Activated CD4-positive, alpha-beta T cell treated with anti-CD3 and anti-CD28 coated beads, Interleukin-2, amount 50 U/mL, for 24 hours (primary cell): ENCODE data around the gene SLC30A9.

ENCODE experiments used
- DNase-seq, 2 donors: peaks; one replicate each; pipeline ENCODE4 v3.0.0-alpha.2; 2020; ENCODE audit warnings: low read depth in 1 of 2, low spot score in 1 of 2

The SLC30A9 gene

DNA sequence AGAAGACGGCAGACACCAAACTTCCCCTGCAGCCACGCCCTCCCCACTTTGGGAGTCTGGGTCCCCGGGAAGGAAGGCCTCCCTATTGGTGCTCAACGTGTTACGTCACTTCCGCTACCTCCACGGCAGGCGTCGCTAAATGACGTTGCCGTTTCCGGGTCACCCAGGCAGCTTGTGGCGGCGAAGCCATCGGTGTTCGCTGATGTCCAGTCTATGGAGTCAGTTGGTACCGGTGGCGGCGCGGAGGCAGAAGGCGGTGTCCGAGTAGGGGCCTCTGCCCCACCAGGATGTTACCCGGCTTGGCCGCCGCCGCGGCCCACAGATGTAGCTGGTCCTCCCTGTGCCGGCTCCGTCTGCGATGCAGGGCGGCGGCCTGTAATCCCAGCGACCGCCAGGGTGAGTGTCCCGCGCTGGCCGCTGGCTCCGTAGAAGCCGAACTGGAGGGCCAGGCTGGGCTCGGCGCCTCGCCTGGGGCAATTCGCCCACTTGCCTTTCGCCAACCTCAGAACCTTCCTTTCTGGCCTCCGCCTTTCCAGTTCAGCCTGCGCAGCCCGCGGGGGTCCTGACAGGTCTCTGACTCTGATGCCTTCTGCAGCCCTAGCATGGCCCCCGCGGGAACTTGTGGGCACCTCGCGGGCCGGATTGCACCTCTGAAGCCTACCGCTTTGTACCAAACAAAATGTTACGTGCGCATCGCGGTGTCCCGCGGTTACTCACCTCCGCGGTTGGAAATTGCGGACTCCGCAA is at the start of gene SLC30A9:
Gene SLC30A9 (plus strand): TSS at position 166 of the 747 bp plus-strand sequence. CDS start 122 bp downstream, at position 288.
- peak; percentile 81 to 93 for DNase-seq

DNA sequence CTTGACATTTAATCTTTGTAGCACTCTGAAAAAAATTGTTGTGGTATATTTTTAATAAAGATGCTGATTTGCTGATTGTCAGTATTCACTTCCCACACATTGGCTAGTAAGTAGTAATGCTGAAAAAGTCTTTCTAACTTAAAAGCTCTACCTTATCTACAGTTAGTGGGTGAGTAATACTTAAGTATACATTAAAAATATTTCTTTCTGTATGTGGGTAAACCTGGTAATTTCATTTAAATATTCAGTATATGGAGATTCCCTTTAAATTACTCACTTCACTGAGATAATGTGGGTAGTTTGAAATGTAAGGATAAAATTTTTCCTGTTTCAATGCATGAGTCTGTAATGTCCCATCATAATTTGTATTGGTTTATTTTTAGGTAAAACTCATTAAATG is 49.5 kb upstream of the SLC30A9 start:
- no peak for DNase-seq

DNA sequence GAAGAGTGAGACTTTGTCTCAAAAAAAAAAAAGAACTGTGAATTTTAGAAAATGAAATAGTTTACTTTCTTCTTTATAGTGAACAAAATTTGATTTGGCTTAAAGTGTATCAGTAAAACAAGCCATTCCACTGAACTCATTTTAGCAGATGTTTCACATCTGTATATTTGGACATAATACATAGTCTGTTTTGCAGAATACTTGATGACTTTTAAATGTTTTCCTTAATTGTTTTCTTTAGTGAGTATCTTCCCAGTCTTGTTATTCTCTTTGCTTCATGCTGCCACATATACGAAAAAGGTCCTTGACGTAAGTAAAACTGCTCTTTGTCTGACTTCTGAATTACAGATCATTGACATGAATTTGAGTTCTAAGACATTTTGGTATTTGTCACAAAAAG is 46.8 kb upstream of the SLC30A9 start:
- no peak for DNase-seq

DNA sequence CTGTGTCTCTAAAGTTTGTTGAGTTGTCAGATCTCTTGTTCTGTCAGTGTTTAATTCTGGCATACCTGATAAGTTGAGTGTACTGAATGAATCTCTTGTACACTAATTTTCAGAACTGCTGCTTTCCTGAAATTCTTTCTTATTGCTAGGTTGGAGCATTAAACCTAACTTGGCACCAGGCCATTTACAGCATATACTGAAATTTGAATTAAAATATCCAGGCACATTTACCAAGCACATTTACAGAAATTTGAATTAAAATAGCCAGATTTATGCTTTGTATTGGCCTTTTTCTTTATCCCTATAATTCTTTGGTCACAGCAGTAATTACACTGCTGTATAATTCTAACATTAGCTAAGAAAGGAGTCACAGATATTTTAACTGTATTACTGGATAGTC is 46.2 kb upstream of the SLC30A9 start:
- DNase-seq, result no peak

DNA sequence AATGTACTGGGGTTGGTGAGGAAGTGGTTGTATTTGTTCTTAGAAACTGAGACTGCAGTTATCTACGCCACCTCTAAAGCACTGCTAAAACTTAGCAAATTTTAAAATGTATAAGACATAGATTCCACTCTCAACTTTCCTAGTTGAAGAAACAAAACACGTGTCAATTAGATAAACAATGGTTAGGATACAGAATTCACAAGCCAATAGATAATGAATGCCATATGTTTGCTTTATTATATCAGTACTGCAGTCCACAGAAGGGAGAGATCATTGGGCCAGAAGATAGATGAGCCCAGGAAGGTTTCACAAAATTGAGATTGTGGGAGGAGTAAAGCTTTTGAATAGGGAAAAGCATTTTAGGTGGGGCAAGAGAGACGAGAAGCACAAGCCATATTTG is 40.8 kb upstream of the SLC30A9 start:
- DNase-seq, result no peak

DNA sequence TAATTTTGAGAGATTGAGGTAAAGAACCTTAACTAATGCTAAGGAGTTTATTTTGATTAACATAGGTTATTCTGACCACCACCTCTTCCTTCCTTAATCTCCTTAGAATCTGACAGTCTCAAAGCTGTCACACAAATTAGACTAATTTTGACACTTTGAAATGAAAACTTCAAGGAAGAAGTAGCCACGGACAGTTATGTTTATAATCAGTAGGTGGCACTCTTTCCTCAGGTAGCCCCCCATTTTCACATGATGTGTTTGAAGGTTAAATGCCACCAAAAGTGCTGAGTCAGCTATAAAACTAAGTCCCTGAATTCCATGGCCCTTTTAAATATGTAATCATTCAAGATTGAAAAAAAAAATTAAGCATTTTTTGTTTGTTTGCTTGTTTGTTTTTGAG is 32.7 kb upstream of the SLC30A9 start:
- no peak for DNase-seq

DNA sequence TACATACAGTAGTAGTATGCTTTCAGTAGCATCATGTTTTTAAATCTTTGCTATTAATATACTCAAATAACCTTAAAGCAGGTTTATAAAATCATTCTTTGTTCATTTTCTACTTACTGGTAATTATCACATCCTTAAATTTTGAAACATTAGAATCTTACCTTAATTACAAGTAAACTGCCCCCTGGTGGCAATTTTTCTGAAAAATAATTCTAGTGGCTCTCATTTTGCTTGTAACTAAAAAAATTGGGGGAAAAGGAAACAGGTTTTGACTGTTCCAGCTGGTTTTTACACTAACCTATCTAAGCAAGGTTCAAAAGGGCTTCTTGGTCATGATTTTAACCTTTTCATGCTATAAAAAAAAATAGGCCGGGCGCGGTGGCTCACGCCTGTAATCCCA is 27.2 kb upstream of the SLC30A9 start:
- DNase-seq, result no peak

DNA sequence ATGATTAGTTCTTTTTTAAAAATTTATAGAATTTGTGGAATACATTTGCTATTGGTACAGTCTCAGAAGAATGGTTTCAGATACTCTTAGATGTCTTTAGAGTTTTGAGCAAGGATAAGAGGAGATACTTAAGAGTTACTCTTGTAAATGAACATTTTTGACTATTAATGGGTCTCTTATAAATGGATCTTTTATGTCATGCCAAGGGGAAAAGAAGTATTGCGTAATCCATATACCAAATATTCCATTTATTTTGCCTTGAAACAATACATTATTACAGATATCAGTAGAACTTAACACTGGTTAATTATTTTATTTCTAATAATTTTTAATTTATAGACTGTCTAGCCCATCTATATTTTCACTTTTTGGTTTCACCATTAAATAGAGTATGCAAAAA is 25.9 kb upstream of the SLC30A9 start:
- DNase-seq, result no peak

DNA sequence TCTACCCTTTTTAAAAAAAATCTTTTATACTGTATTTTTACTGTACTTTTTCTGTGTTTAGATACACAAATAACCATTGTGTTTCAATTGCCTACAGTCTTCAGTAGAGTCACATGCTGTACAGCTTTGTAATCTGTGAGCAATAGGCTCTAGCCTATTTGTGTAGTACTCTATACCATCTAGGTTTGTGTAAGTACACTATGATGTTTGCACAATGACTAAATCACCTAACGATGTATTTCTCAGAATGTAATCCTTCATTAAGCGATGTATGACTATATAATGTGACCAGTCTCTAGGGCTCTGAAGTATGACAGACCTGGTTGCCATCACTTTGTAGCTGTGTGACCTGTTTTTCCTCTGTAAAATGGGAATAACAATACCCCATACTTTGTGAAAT is 22.9 kb upstream of the SLC30A9 start:
- DNase-seq, result no peak

DNA sequence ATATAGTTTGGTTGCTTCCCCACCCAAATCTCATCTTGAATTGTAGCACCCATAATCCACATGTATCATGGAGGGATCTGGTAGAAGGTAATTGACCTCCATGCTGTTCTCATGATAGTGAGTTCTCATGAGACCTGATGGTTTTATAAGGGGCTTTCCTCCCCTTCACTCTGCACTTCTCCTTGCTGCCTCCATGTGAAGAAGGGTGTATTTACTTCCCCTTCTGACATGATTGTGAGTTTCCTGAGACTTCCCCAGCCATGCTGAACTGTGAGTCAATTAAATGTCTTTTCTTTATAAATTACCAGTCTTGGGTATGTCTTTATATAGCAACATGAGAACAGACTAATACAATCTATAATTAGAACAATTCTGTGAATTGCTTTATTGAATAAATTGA is 20.7 kb upstream of the SLC30A9 start:
- DNase-seq, result no peak

DNA sequence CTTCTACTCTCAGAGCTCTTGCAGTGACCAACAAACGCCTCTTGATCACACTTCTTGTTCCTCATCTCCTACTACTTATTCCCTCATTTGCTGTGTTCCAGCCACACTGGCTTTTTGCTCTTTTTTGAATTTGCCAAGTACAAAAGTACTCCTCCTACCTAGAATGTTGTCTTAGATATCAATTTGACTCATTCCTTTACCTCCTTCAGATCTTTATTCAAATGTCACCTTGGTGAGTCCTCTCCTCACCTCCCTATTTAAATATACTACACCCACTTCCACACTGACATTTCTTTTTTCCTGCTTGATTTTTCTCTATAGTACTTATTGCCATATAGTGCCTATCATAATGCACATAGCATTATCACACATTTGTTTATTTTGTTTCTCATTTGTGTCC is 15.0 kb upstream of the SLC30A9 start:
- no peak for DNase-seq

DNA sequence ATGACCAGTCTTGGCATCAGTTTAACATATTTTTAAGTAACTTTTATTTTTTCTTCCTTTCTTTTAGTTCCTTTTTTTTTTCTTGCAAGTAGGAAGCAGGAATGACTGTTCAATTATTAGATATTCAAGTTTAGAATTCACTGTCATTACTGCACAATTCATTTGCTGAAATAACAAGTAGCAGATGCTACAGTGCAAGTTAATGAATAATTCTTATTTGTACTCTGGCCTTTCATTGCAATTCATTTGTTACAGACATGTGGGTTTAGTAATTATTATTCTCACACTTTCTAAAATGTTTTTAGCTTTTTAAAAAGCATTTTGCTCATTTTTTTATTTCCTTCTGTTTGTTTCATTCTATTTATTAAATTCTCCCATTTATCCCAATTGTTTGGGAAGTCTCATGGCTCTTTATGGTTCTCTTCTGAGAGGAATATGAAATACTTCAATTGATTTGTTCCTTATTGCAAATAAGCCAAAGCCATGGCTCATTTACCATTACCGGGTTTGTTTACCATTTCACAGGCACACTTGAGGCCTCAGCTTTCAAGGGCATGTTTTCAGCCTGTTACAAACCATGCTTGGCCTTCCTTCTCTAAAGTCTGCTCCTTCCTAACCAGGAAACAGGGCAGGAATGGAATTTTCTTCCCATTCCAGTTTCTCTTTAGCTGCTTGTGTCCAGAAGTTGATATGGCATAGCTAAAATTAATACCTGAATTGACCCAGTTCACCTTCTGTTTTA is 13.4 kb upstream of the SLC30A9 start:
- DNase-seq, result no peak

DNA sequence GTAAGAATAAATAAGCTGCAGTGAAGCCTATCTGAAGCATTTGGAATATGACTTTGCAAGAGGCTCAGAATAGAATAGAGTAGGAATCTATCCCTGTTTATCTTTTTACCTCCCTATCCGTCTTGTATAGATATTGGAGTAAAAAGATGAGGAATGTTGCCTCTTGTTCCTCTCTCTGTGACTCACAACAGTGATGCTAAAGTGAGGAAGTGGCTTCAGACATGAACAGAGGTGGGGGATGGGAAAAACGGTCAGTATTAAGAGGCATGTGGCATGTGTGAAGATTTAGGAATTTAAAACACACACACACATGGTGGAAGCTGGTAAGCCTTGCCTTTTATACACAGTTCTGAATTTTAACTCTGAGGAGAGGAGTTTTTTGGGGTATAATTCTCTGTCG is 12.6 kb upstream of the SLC30A9 start:
- no peak for DNase-seq

DNA sequence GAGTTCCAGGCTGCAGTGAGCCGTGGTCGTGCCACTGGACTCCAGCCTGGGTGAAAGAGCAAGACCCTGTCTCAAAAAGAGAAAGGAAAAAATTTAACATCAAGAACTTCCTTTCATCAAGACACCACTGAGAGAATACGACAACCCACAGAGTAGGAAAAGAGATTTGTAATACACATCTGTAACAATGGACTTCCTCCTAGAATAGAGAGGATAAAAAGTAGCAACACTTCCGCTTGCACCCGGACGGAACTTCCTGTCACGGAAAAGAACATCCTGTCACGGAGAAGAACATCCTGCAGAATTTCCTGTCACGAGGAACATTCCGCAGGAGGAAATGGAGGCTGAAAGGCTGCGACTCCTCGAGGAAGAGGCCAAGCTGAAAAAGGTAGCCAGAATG is 8.9 kb upstream of the SLC30A9 start, which contains the start of gene DCAF4L1:
Gene DCAF4L1 (plus strand): TSS at position 301 of the 400 bp plus-strand sequence. CDS start 37 bp downstream, at position 338.
- no peak for DNase-seq

DNA sequence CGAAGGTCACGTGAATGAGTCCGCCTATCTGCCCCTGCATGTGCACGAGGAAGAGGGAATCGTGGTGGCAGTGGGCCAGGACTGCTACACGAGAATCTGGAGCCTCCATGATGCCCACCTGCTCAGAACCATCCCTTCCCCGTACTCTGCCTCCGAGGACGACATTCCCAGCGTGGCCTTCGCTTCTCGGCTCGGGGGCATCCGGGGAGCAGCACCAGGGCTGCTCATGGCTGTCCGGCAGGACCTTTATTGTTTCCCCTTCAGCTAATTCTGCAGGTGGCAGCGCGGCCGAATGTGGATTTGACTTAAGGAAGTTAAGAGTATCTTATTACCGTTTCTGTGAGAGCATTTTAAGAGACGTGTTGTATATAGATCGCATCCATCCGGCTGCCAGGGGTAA is 7.6 kb upstream of the SLC30A9 start:
- no peak for DNase-seq

DNA sequence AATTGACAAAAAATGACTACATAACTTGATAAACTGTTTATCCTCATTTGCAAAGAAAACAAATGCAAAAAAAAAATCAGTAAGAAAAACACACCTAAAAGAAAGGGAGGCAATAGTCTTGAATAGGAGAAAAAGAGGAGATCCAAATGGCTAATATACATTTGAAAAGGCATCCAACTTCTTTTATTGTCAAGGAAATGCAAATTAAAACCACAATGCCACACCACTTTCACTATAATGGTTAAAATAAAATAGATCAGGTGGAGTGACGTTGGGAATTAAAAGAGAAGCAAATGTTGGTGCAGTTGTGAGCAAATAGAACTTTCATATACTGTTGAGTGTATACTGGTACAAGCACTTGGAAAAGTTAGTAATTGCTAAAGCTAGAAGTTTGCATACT is 5.2 kb upstream of the SLC30A9 start:
- no peak for DNase-seq

DNA sequence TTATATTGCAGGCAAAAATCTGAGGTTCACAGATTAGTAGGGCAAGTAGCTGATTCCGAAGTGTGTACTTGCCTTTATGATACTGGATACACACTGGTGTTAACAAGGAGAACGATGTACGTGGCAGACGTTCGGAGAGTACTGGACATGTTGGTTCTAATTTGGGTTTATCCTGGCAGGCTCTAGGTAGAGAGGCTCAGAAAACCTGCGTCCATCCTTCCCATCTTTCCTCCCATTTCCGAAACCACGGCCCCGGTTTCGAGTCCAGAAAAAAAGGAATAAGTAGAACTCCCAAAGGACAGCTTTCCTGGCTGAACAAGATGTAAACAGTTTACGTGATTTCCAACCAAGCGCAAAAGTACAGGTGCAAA is 351 bp upstream of the SLC30A9 start:
- no peak for DNase-seq

DNA sequence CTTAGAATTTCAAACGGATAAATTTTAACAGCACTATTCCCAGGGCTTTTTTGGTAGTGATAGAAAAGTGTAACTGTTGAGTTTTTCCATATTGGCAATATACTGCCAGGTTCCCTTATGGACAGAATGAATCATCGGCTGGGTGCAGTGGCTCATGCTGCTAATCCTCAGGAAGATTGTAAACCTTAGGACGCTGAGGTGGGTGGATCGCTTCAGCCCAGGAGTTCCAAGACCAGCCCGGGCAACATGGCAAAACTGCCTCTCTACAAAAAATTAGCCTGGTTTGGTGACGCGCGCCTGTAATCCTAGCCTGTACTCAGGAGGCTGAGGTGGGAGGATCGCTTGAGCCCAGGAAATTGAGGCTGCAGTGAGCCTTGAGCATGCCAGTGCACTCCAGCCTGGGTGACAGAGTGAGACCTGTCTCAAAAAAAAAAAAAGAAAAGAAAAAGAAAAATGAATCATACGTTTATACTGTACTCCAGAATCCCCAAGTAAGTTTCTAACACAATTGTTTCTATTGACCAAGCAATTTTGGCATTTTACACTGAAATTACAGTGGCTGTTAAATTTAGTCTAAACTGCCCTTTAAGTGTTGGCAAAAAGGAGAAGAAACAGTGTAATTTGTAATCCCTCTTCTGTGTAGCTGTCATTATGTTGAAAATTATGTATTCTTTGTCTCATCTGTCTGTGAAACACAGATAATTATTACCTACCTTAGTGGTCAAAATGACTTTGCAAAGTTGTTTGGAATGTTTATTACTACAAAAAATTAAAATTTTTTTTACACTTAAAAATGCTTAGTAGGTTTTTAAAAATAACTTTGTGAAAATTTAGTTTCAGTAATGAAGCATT is 1.8 kb downstream of the SLC30A9 start:
- DNase-seq, result no peak

DNA sequence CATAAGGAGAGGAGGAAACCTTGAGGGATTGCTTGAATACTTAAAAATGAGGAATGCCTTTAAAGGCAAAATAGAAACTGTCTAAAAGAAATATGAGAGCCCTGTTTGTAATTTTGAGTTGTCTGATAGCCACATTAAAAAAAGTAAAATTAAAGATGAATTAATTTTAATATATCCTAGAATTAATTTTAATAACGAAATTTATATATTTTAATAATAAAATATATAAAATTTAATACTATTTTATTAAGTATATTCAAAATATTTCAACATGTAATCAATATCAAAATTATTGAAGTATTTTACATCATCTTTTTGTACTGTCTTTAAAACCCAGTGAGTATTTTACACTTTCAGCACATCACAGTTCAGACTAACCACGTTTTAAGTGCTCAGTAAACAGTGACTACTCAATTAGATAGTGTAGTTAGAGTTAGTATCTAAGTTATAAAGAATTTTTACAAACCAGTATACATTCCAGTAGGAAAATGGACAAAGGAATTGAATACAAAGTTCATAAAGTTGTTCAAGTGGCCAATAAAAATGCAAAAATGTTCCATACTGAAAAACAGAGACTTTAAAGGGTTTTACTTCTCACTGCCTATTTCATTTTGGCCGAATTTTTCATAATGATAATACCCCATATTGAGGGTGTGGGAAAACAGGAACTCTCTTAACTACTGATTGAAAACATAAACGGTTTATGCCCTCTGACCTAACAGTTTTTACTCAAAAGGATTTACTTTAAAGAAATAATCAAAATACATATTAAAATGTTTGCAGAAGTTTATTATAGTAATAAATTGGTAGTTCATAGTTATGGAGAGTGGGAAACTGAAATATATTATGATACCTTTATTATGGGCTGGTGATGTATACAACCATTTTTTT is 2.9 kb downstream of the SLC30A9 start:
- DNase-seq, result no peak

DNA sequence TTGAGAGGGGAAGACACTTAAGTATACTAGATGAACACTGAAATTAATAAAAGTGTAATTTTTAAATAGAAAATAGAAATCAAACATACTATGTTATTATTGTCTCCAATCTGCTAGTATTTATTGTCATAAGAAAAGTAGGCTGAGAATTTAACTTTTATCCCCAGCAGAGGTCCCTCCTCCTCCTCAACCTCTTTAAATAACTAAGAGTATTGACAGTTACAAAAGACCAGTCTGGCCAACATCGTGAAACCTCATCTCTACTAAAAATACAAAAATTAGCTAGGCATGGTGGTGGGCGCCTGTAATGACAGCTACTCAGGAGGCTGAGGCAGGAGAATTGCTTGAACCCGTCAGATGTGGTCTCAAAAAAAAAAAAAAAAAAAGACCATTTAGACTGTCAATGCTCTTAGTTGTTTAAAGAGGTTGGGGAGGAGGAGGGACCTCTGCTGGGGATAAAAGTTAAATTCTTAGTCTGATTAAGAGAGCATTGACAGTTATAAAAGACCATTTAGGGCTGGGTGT is 4.2 kb downstream of the SLC30A9 start:
- DNase-seq, result no peak

DNA sequence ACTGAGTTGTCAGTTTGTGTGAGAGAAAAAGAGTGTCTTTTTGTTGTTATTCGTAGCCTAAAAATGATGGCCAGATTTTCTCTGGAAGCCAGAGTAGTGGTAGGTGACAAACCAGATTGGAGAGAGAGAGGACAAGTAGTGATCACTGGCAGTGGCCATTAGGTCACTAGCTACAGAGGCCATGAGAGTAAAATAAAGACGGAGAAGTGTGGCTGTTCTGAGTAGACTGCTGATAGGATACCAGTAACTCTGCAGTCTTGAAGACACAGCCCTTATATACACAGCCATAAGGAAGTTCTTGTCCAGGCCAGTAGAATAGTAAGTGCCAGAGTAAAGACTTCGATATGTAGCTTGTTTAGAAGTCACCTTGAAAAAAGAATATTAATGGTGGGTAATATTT is 7.7 kb downstream of the SLC30A9 start:
- no peak for DNase-seq
